Mesendoderm (in vitro differentiated cells): ENCODE results near the gene ELOVL1.

ENCODE experiments used
- DNase-seq: peaks from one replicate; pipeline ENCODE4 v3.0.0; 2013
- H2AK5ac ChIP-seq: 2 replicates; pipeline ENCODE4 v1.6.1; 2013; ENCODE audit warnings: low read length, inconsistent platforms
- H2BK120ac ChIP-seq: 2 replicates; pipeline ENCODE4 v1.6.1; 2013; ENCODE audit warnings: low read depth, mild to moderate bottlenecking, low read length, moderate library complexity, mixed read lengths
- H2BK15ac ChIP-seq: replicated peaks from 2 replicates; pipeline ENCODE4 v1.6.1; 2013; ENCODE audit warnings: low read depth, mild to moderate bottlenecking, moderate library complexity
- H2BK5ac ChIP-seq: 2 replicates; pipeline ENCODE4 v1.6.1; 2013; ENCODE audit warnings: low read length, inconsistent platforms
- H3K18ac ChIP-seq: 2 replicates; pipeline ENCODE4 v1.6.1; 2013; ENCODE audit warnings: mild to moderate bottlenecking, low read length, mixed read lengths
- H3K23ac ChIP-seq: one replicate; pipeline ENCODE4 v1.6.1; 2013; ENCODE audit warnings: low read length
- H3K27ac ChIP-seq: 2 replicates; pipeline ENCODE4 v1.5.1; 2013; ENCODE audit warnings: low read depth, mild to moderate bottlenecking, inconsistent platforms, low read length, moderate library complexity
- H3K27me3 ChIP-seq: 2 replicates; pipeline ENCODE4 v1.6.1; 2013; ENCODE audit warnings: low read length, control low read depth, mild to moderate bottlenecking, inconsistent platforms; ENCODE audit not compliant: insufficient read depth, poor library complexity
- H3K36me3 ChIP-seq: 2 replicates; pipeline ENCODE4 v1.6.1; 2013; ENCODE audit warnings: low read length, inconsistent platforms; ENCODE audit not compliant: control insufficient read depth, insufficient read depth
- H3K4ac ChIP-seq: one replicate; pipeline ENCODE4 v1.6.1; 2013; ENCODE audit warnings: low read depth, mild to moderate bottlenecking, low read length, moderate library complexity
- H3K4me1 ChIP-seq: 2 replicates; pipeline ENCODE4 v1.6.1; 2013; ENCODE audit warnings: low read depth, low read length, inconsistent platforms; ENCODE audit not compliant: control insufficient read depth
- H3K4me2 ChIP-seq: 2 replicates; pipeline ENCODE4 v1.6.1; 2013; ENCODE audit warnings: low read length
- H3K4me3 ChIP-seq: 2 replicates; pipeline ENCODE4 v1.5.1; 2013; ENCODE audit warnings: mild to moderate bottlenecking, low read length
- H3K56ac ChIP-seq: one replicate; pipeline ENCODE4 v1.6.1; 2013; ENCODE audit warnings: low read length
- H3K79me1 ChIP-seq: 2 replicates; pipeline ENCODE4 v1.6.1; 2013; ENCODE audit warnings: low read length, inconsistent platforms
- H3K79me2 ChIP-seq: 2 replicates; pipeline ENCODE4 v1.6.1; 2013; ENCODE audit warnings: mild to moderate bottlenecking, low read length; ENCODE audit not compliant: control insufficient read depth, insufficient read depth
- H3K9ac ChIP-seq: 2 replicates; pipeline ENCODE4 v1.6.1; 2013; ENCODE audit warnings: low read length, inconsistent platforms
- H4K5ac ChIP-seq: one replicate; pipeline ENCODE4 v1.6.1; 2013; ENCODE audit warnings: low read length
- H4K8ac ChIP-seq: one replicate; pipeline ENCODE4 v1.6.1; 2013; ENCODE audit warnings: low read depth, mild to moderate bottlenecking, control low read depth, low read length, moderate library complexity
- WGBS: extraction: QIAGEN DNeasy Blood & Tissue Kit; methylation state at CpG from one replicate; pipeline ENCODE4 v1.1.7; 2013; ENCODE audit warnings: low lambda C conversion rate, missing lambda C conversion rate; ENCODE audit not compliant: insufficient coverage; ENCODE audit errors: extremely low coverage; 5-methylcytosine and 5-hydroxymethylcytosine counted together

ELOVL1 gene

GRCh38 chr1:43388613-43389012 is 20.8 kb upstream of the ELOVL1 start:
- H4K8ac ChIP-seq, result no peak overlapping the region
- H3K23ac ChIP-seq, result no peak overlapping the region
- peak overlapping the region; percentile 92 for H3K9ac ChIP-seq
- no peak overlapping the region for H3K18ac ChIP-seq
- H2BK5ac ChIP-seq, result no peak overlapping the region
- no peak for DNase-seq
- no peak overlapping the region for H2BK15ac ChIP-seq
- no peak overlapping the region for H3K4me3 ChIP-seq
- peaks cover 20% of the 10 kb centered on the region for H3K79me1 ChIP-seq
- peaks cover 15% of the 10 kb centered on the region for H3K79me2 ChIP-seq
- H4K5ac ChIP-seq, result no peak overlapping the region
- H3K27ac ChIP-seq, result no peak overlapping the region
- H3K27me3 ChIP-seq, result no peaks in the 10 kb centered on the region
- H3K4me1 ChIP-seq, result peaks cover 10% of the 10 kb centered on the region
- H3K4ac ChIP-seq, result no peak overlapping the region
- no peak overlapping the region for H2AK5ac ChIP-seq
- H3K4me2 ChIP-seq, result peak overlapping the region; percentile 99
- WGBS, result no CpG with 5 or more reads among the region's 3 CpGs
- peak overlapping the region; percentile 100 for H3K56ac ChIP-seq
- H2BK120ac ChIP-seq, result no peak overlapping the region
- peaks cover 16% of the 10 kb centered on the region for H3K36me3 ChIP-seq

GRCh38 chr1:43387976-43388599 is 20.3 kb upstream of the ELOVL1 start:
- Histone ChIP-seq H2BK5ac (no peak overlapping the region), H3K56ac (no peak overlapping the region), H3K79me1 (peaks cover 20% of the 10 kb centered on the region), H3K79me2 (peaks cover 15% of the 10 kb centered on the region), H2BK120ac (no peak overlapping the region), H4K5ac (no peak overlapping the region), H2BK15ac (no peak overlapping the region), H3K27me3 (no peaks in the 10 kb centered on the region), H3K4ac (no peak overlapping the region), H2AK5ac (no peak overlapping the region), H3K27ac (no peak overlapping the region), H3K9ac (no peak overlapping the region), H3K36me3 (peaks cover 16% of the 10 kb centered on the region), H3K4me3 (no peak overlapping the region), H4K8ac (no peak overlapping the region), H3K4me2 (no peak overlapping the region), H3K18ac (no peak overlapping the region), H3K23ac (no peak overlapping the region), H3K4me1 (peaks cover 10% of the 10 kb centered on the region)
- no peak for DNase-seq
- WGBS, result no CpG with 5 or more reads among the region's 4 CpGs

GRCh38 chr1:43386676-43387075 is 18.9 kb upstream of the ELOVL1 start:
- Histone ChIP-seq H3K79me2 (peaks cover 15% of the 10 kb centered on the region), H3K4me2 (no peak overlapping the region), H3K18ac (no peak overlapping the region), H3K4me3 (no peak overlapping the region), H3K4me1 (peaks cover 10% of the 10 kb centered on the region), H2AK5ac (no peak overlapping the region), H3K4ac (no peak overlapping the region), H3K27me3 (no peaks in the 10 kb centered on the region), H3K79me1 (peaks cover 20% of the 10 kb centered on the region), H4K8ac (no peak overlapping the region), H2BK15ac (no peak overlapping the region), H3K23ac (no peak overlapping the region), H3K27ac (no peak overlapping the region), H3K9ac (no peak overlapping the region), H4K5ac (no peak overlapping the region), H3K56ac (no peak overlapping the region), H2BK120ac (no peak overlapping the region), H2BK5ac (no peak overlapping the region), H3K36me3 (peaks cover 16% of the 10 kb centered on the region)
- WGBS, result no CpG with 5 or more reads among the region's 6 CpGs
- no peak for DNase-seq

GRCh38 chr1:43383449-43383848 is 15.6 kb upstream of the ELOVL1 start:
- Histone ChIP-seq H3K36me3 (peaks cover 16% of the 10 kb centered on the region), H3K23ac (no peak overlapping the region), H3K9ac (no peak overlapping the region), H3K18ac (no peak overlapping the region), H2BK5ac (no peak overlapping the region), H3K4me1 (peaks cover under 1% of the 10 kb centered on the region), H2BK120ac (no peak overlapping the region), H2AK5ac (no peak overlapping the region), H4K5ac (no peak overlapping the region), H2BK15ac (no peak overlapping the region), H3K79me1 (peaks cover 6% of the 10 kb centered on the region), H3K56ac (no peak overlapping the region), H3K79me2 (peaks cover 3% of the 10 kb centered on the region), H3K27me3 (no peaks in the 10 kb centered on the region), H3K4ac (no peak overlapping the region), H3K27ac (no peak overlapping the region), H3K4me2 (no peak overlapping the region), H4K8ac (no peak overlapping the region), H3K4me3 (no peak overlapping the region)
- no CpG with 5 or more reads among the region's 2 CpGs for WGBS
- no peak for DNase-seq

GRCh38 chr1:43382027-43382779 is 14.4 kb upstream of the ELOVL1 start:
- WGBS, result no CpG with 5 or more reads among the region's 6 CpGs
- Histone ChIP-seq H3K56ac (no peak overlapping the region), H3K79me2 (no peaks in the 10 kb centered on the region), H3K4ac (no peak overlapping the region), H3K79me1 (no peaks in the 10 kb centered on the region), H3K9ac (no peak overlapping the region), H3K27me3 (no peaks in the 10 kb centered on the region), H3K18ac (no peak overlapping the region), H2BK5ac (no peak overlapping the region), H2BK120ac (no peak overlapping the region), H3K36me3 (peaks cover 16% of the 10 kb centered on the region), H3K4me1 (no peaks in the 10 kb centered on the region), H3K4me2 (no peak overlapping the region), H4K8ac (no peak overlapping the region), H4K5ac (no peak overlapping the region), H3K4me3 (no peak overlapping the region), H3K27ac (no peak overlapping the region), H2BK15ac (no peak overlapping the region), H2AK5ac (no peak overlapping the region), H3K23ac (no peak overlapping the region)
- DNase-seq, result no peak
